GM18517 (cell line): Measurements from ENCODE around the gene TUBGCP2.
A peak's percentile ranks its signal among the peaks of the same experiment; 100 is the strongest.

ENCODE experiments used
- ATAC-seq: cut with Tn5 transposase; IDR thresholded peaks from one replicate; pipeline ENCODE4 v1.9.1; 2021; ENCODE audit warnings: mild to moderate bottlenecking, moderate library complexity; ENCODE audit not compliant: unreplicated experiment

Gene TUBGCP2

DNA sequence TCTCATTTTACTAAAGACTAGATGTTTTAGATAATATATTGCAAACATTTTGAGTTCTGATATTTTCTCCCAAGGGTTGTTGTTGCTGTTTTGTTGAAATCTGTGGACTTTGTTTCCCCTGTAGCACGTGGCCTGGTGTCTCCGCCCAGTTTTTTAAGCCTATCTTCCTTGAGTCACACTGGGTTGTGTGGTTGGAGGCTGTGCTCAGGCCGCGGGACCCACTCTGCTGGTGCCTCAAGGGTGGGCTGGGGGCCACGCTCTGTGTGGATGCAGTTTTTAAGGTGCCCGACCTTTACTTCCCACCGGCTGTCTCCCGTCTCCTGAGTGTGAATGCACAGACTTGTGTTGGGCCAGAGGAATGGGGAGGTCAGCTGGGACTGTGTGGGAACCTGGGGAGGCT, 34.3 kb upstream of the TUBGCP2 start:
- ATAC-seq = no peak

DNA sequence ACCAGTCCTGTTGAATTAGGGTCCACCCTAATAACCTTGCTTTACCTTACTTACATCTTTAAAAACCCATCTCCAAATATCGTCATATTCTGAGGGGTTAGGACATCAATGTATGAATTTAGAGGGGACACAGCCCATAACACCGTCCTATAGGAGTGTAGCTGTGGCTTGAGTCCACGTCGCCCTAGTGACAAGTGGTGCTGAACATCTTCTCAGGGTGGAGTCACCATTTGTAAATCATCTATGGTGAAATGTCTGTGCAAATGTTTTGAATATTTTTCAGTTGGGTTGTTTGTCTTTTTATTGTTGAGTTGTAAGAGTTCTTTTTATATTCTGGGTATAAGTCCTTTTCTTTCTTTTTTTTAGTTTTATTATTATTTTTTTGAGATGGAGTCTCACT, 33.3 kb upstream of the TUBGCP2 start:
- no peak for ATAC-seq

DNA sequence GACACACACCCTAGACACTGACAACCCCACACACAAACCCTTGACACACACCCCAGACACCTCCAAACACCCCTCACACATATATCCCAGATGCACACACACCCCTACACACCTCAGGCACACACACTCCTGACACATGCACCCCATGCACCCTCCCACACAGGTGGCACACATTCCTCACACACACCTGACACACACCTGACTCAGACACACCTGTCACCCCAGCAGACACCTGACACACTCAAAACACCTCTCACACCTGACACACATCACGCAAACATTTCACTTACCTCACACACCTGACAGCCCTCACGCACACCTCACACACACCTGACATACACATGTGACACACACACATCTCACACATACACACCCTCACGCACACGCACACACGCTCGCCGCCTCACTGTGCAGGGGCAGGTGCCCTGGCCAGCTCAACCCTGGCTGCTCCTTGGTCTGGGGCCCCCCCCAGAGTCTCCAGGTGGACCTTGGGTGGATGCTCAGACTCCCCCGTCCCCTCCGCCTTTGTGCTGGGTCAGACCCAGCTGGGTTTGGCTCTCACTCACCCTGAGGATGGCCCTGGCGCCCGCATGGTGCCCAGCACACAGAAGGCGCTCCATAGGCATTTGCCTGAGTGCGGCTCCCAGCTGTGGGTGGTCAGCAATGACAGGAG, 31.2 kb upstream of the TUBGCP2 start:
- no peak for ATAC-seq

DNA sequence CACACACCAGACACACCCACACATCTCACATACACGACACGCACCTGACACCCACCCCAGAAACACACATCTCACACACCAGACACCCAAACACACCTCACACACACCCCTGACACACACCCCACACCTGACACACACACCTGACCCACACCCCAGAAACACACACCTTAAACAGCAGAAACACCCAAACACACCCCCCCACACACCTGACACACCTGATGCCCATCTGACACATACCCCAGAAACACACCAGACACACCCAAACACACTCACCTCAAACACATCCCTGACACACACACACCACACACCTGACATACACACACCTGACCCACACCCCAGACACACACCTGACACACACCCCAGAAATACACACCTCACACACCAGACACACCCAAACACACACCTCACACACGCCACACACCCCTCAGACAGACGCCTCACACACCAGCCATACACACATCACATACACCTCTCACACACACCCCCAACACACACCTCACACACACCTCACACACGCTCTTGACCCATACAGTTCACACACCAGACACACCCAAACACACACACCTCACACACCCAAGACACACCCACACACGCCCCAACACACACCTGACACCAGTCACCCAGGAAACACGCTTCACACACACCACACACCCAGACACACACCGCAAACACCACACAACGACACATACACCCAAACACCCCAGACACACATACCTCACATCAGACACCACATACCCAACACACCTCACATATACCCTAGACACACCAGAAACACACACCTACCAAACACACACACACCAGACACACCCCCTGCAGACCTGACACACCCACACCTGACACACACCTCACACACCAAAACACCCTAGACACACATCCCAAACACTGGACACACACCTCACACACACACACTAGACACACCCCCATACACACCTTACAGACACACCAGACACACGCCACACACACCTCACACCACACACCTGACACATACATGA, 29.7 kb upstream of the TUBGCP2 start:
- ATAC-seq = no peak

DNA sequence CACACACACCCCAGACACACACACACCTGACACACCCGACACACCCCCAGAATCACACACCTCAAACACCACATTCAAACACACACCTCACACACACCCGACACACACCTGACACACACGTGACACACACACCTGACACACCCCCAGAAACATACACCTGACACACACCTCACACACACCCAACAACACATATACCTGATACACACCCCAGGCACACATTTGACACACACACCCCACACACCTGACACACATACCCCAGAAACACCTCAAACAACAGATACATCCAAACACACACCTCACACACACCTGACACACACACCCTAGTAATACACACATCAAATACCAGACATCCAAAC, 28.7 kb upstream of the TUBGCP2 start:
- no peak for ATAC-seq

DNA sequence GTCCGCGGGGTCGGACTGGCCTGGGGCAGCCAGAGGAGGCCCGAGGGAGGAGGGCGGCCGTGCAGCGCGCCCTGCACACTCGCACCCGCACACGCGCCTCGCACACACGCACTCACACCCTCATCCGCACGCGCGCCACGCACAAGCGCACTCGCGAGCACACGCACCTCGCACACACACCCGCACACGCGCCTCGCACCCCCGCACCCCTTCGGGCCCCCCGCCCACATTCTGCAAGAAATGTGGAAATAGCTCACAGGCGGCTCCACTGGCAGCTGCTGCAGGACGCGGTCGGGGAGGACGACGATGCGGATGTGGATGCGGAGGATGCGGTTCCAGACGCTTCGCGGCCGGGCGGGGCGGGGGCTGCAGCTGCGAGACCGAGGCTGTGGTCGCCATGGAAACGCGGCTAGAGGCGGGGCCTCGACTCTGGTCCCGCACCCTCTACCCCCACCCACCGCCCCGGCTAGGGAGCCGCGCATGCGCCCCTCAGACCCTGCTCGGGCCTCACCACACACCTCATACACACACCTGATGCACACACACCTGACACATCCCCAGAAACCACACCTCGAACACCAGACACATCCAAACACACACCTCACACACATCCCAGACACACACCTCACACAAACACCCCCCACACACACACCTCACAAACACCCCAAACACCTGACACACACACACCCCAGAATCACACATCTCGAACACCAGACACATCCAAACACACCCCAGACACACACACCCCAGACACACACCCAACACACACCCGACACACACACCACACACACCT, 28.1 kb upstream of the TUBGCP2 start, which contains the start of gene CALY:
Gene CALY, minus strand, starts transcription at position 320 of the 793 bp plus-strand sequence. CDS start 7,907 bp downstream, outside the sequence.
- ATAC-seq = no peak

DNA sequence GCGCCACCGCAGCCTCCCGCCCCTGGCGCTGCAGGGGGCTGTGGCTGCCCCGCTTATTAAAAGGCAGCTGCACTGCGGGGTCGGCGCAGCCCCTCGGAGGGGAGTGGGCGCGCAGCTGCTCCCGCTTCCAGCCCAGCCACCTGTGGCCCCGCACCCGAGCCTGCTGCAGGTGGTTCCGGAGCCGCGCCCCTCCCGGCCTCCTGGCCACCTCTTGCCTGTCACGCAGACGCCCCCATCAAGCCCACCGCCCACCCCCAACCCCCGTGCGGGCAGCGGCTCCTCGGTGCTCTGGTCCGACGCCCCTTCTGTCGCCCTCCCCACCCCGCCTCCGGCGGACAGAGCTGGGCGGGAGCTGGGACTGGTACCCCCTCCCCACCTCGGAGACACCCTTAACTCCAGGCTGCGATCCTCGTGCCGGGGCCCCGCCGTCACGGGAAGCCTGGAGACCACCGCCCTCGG, 27.5 kb upstream of the TUBGCP2 start:
- no peak for ATAC-seq

DNA sequence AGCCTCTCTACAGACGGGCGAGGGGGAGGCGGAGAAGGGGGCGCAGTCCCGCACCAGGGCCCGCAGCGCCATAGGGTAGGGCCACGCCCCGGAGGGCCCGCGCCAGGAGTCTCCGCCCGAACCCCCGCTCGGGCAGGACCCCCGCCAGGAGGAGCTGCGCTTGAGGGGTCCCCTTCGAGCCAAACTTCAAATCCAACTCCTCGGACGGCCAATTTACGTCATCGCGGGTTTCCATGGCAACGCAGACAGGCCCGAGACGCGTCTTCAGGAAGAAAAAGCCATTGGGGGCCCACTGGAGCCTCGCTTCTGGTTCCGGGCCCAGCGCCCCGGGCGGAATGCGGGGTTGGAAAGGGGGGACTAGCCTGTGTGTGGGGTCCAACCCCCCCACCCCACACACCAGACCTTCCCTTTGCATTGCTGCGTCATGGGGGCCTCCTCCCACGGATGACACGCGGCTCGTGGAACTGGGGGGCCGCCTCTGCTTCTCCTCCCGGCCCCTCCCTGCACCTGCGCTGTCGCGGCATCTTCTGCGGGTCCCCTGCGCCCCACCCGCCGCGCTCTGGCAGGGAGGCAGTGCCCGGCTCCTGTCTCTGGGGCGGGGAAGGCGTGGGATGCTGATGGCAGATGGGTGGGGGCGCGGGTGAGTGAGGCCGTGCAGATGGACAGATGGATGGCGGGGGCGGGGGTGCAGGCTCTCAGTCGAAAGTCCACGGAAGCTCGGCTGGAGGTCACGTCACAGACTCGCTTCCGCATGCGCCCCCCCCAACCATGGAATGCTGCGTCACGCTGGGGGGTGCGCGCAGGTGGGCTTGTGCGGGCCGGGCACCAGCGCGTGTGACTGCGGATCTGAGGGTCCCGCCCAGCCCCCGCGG, 26.8 kb upstream of the TUBGCP2 start:
- no peak for ATAC-seq

DNA sequence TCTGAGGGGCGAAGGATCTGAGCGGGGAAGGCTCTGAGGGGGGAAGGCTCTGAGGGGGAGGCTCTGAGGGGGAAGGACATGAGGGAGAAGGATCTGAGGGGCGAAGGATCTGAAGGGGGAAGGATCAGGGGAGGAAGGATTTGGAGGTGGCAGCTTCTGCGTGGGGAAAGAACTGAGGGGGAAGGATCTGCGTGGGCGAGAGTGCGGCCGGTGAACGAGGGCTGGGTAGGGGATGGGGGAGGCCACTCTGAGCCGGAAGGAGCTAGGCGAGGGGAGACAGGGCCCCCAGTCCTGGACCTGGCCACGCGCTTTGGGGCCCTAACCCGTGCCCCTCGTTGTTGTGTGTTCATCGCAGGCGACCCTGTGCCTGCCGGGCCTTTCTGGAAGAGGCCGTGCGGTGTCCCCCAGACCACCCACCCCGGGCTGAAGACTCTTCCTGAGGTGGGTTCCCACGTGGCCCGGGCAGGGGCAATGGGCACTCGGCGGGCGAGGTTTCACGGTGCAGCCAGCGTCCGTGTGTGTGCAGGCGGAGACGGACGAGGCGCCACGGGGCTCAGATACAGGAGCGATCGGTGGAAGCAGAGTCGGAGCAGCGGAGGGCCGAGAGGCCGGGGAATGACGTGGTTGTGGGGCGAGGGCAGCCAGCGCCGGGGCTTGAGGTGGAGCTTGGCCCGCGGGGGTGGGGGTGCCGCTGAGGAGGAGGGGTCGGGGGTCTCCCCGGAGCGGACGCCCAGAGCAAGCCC, 26.0 kb upstream of the TUBGCP2 start:
- no peak for ATAC-seq

DNA sequence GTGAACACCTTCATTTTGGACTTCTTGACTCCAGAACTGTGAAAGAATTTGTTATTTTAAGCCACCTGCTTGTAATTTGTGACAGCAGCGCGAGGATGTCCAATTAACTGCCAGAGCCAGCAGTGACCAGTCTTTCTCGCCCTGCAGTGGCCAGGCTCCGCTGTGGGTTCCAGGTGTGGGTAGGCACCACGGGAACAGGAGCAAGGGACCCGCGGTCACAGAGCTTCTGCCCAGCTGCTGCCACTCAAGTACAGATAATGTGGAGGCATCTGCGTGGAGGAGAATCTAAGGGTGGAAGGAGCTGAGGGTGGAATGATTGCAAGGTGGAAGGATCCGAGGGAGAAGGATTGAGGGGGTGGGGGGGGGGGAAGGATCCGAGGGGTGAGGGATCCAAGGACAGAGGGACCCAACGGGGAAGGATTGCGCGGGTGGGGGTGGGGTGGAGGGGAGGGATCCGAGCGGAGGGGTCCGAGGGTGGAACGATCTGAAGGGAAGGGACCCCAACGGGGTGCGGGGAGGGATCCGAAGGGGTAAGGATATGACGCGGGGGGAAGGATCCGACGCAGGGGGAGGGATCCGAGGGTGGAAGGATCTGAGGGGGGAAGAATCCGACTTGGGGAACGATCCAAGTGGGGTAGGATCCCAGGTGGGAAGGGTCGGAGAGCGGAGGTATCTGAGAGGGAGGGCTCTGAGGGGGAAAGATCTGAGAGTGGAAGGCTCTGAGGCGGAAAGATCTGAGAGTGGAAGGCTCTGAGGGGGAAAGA, 24.4 kb upstream of the TUBGCP2 start:
- no peak for ATAC-seq

DNA sequence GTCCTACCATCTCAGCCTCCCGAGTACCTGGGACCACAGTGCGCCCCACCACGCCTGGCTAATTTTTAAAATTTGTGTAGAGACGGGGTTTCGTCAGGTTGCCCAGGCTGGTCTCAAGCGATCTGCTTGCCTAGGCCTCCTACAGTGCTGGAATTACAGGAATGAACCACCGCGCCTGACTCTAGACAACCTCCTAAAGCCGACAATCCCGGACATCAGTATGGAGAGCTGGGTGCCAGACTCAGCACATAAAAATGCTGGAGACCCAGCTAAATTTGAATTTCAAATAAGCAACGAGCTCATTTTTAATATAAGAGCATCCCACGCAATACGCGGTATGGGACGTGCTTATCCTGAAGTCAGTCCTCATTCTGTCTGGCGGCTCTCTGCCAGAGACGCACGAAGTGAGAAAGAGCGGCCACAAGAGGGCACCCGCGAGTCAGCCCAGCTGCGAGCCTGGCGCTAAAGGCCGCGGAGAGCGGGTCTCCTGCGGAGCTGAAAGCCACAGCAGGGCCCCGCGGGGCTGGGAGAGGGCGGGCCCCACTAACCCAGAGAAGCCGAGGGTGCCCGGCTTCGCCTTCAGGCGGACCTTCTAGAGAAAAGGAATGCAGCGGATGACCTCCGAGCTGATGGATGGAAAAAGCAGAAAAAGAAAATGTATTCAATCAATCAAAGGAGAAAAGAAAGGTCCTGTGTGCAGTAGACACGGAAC, 21.0 kb upstream of the TUBGCP2 start:
- ATAC-seq = peak; percentile 80

DNA sequence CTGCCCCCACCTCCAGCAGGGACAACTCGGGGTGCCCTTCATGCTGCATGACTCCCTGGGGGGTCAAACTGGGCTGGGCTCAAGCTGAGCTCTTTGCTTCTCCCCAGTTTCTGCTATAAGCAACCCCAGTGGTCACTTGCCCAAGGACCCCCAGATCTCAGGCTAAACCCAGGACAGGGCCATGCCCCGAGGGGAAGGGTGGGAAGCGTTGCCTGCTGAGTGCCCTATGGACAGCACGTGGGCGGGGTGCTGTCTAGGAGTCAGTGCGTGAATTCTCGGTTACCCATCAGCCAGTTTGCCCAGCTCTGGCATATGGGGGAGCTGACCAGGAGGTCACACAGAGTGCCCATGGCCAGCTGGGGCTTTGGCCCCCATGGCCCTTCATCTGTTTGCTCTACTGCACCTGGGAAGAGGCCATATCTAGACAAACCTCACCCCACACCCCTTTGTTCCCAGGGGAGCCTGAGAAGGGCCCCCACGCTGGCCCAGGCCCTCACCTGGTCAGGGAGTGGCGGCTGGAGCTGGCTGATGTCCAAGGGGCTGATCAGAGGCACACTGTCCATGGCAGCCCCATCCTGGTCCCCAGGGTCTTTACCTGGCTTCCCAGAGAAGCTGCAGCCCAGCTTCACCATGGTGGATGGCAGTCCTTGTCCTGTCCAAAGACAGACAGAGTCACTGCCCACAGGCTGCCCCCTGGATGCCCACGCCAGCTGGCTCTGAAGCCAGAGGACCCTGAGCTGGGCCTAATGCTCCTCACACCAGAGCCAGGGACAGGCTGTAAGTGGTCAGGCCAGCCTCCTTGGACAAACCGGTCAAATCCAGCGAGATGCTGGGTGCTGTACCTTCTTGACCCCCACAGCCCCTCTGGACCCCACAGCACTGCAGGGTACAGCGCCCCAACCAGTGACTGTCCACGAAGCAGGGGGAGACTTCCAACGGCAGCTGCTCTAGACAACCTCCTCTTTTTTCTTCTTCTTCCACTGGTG, 20.0 kb upstream of the TUBGCP2 start:
- ATAC-seq = no peak

DNA sequence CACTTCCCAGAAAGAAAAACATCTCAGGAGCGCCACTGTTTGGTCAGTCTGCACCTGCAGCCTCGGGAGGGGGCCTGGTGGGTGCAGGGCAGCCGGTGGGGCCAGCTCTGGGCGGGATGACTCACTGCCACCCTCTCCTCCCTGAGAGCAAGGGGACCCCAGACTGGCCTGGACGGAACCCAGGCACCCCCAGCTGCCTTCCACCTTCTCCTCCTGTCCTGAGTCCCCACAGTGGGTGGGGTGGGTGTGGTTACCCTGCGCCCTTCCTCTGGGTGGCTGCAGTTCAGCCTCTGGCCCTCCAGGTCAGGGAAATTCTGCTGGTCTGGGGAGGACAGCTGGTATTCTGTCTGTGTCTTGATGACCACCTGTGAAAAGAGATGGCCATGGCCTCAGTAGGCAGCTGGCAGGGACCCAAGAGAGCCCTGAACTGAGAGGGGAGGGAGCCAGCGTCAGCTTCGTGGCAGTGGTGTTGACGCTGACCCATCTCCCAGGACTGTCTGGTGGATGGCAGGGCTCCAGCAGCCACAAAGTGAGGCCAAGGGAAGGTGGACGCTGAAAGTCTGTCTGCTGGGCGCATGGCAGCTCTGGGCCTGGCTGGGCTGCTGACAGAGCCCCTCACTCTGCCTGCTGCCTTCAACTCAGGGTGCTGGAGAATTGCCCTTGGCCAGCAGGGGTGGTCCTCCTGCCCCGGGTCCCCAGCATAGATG, 19.1 kb upstream of the TUBGCP2 start:
- no peak for ATAC-seq

DNA sequence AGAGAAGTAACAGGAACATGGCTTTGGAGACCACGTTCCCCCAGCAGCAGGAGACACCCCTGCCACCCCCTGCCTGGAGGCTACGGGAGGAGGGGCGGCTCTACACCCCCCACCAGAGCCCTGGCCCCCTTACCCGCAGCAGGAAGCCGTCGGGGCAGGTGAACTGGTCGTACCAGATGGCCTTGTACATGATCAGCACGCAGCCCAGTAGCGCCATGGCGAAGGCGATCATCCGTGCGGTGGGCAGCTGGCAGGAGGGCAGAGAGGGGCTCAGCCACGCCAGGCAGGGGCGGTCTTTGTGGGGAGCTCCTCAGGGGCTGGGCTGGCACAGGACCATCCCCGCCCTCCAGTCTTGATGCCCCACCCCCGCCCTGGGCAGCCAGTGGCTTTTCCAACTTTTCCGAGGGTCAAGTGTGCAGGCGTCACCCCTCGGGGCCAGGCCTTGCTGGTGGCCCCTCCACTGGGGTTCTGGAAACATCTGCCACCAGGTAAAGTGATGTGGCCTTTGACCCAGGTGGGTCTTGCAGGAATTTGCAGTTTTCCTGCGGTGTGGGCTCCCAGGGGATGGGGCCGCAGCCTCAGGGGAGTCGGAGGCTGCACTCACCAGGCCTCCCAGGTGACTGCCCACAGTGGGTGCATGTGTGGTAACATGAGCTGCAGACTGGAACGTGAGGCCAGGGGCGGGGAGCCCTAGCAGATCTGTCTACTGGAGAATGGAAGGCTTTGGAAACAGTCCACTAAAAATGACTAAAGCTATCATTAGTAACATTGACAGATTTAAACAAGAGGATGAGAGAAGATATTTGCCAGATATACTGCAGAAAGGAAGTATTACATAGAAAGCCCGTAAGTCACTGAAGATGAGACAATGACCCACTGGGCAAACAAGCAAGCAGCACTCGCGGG, 18.3 kb upstream of the TUBGCP2 start:
- ATAC-seq = no peak

DNA sequence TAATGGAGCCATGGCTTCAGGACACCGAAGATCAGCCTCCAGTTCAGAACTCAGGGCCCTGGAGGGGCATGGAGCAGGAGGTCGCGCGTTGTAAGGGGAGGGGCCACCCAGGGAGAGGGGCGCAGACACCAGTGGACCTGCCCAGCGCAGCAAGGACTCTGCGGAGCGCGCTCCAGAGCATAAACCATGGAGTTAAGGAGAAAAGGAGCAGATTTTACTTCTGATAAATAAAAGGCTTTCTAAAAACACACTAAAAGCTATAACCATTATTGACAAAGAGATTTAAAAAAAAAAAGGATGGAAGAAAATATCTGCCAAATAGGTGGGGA, 17.5 kb upstream of the TUBGCP2 start:
- no peak for ATAC-seq
